HG03575 (cell line): ENCODE results near the gene TERC.
"Not testable (repeated sequence)": the region's sequence is repeated elsewhere in the genome, so short reads cannot be mapped to it uniquely, and the experiment has no call there.

Experiments used
- ATAC-seq: cut with Tn5 transposase; IDR thresholded peaks from one replicate; pipeline ENCODE4 v1.9.1; 2021; ENCODE audit not compliant: unreplicated experiment, insufficient number of reproducible peaks, low FRiP score; ENCODE audit errors: extremely low read depth

Gene TERC

DNA sequence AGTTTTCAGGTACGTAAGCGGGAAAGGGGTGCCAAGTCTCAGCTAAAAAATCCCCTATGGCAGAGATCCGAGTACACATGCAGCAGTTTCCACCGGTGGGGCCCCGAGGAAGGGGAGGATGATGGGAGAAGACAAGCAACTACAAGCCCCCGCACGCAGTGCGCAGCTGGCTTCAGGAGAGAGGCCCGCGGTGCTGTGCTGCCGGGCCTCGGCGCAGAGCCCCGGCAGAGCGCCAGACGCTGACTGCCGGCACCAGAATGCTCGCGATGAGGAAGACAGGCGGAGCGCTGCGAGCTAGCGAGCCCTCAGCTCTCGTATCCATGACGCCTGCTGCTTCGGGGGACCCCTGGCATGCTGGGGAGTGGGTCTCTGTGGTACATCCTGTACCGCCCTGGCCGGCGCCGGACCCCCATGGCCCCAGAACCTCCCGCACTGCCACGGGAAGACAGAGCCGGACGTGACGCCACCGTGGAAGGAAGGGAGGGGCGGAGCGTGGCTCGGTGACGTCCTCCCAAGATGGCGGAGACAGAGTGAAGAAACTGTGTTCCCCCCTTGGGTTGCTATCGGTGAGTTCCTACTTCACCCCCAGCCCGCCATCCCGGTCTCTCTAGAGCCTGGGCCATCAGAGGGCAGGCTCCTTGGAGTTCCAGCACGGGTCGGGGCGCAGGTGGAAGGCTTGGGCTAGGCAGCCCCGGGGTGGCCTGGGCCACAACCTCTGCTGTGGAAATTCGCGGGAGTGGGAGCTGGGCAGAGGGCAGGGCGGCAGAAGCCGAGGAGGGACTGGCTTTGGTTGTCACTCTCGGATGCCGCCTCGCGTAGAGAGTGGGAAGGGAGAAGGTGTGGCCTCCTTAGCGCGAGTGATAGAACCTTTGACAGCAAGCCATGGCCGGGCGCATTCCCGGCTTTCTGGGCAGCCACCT lies 8.3 kb upstream of the TERC start, which contains the start of gene MYNN:
MYNN (plus strand) TSS at position 500 of the 920 bp plus-strand sequence. CDS start 900 bp downstream, outside the sequence.
- ATAC-seq, result peak; percentile 65

DNA sequence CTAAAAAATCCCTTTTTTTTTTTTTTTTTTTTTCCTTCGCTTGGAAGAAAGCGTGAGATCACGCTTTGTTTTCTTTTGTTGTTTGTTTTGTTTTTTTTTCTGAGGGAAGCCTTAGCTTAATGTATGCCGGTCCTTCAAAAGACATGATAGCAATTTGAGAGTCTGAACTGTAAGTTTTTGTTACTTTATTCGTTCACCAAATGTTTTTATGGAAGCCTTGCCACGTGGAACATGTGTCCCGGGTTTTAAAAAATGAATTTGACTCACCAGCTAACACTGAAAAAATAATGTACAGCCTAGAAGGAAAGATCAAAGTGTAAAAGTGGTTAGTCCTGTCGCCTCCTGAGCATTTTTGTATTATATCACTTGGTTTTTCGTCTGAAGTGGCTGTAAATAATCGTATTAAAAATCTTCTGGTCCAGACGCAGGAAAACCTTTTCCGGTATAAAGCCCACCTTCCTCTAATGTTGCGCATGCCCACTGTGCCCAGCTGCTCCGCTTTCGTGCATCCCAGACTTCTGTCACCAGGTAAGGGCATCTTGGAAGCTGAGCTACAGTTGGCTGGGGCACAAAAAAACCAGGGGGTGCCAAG lies 7.5 kb upstream of the TERC start:
- ATAC-seq, result peak; percentile 3

DNA sequence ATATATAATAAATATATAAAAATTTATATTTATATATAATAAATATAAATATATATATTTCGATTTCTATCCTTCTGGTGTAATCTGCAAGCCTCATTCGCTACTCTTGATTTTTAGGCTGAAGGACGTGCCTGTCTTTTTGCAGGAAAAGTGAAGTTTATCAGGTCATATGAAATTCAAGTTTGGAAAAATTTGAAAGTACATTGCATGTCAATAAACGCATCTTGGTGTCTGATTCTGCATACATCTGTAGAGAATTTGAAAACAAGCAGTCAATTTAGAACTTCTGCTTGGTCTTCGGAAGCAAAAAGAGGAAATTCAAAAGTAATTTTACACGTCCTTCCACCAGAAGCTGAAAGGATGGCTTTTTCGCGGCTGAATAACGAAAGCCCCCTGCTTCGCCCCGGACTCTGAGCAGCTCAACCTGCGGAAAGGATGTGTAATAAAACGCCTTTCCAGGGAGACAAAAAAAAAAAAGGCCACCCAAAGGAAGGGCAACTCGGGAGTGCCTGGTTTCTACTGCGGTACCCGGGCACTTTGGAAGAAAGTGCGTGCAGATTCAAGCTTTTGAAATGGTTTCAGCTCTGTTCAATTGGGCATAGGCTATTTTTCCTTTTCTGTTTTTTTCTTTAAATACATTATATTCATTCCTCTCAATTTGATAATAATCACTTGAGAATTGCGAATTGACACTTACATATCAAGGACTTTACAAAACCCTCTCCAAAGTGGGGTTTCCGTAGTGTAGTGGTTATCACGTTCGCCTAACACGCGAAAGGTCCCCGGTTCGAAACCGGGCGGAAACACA lies 6.8 kb upstream of the TERC start:
- ATAC-seq, result no peak

DNA sequence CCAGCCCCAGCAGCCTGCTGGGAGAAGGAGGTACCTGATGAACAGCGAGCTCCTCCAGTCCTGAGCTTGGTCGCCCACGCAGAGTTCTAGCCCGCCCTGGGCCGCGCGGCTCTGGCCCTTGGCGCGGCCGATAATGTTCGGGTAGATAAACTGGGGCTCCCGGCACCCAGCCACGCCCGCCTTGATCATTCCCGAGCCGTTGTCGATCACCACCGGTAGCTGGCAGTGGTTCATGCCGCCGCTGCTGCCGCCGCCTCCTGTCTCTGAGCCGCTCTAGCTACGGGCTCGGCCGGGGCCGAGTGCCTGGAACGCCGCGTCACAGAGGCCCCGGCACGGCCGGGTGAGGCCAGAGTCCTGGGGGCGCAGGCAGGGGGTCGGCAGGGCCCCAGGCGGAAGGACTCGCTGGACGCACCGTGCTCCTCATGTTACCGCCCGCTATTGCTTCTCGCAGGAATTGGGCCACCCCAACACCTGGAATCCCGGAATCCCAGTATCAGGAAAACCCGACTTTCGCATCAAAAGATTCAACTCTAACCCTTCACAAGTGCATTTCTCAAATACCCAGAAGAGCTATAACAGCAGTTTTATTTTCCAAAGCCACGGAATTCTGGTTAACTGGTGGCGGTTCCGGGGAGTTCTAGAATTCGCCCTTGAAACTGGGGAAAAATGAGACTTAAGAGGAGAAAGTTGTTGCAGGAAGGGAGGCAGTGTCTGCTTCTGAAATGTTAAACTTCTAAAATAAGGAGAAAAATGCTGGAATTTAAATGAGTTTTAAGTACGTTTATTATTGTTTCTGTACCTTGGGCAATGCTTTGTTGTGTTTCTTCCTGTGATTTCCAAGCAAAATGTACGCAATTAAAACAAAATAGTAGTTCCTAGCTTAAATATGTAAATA lies 4.7 kb upstream of the TERC start, which contains the start of gene ACTRT3:
ACTRT3 (minus strand) TSS at position 275 of the 895 bp plus-strand sequence; CDS start at position 234, 41 bp downstream.
- ATAC-seq, result no peak

DNA sequence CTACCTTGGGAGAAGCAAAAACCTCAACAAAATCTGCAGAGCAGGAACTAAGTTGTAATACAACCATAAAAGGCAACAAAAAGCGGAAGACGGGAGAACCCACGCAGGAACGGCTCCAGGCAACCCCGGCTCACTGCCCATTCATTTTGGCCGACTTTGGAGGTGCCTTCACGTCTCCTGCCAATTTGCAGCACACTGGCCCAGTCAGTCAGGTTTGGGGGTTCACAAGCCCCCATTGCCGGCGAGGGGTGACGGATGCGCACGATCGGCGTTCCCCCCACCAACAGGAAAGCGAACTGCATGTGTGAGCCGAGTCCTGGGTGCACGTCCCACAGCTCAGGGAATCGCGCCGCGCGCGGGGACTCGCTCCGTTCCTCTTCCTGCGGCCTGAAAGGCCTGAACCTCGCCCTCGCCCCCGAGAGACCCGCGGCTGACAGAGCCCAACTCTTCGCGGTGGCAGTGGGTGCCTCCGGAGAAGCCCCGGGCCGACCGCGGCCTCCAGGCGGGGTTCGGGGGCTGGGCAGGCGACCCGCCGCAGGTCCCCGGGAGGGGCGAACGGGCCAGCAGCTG lies 463 bp downstream of the TERC start:
- no peak for ATAC-seq

DNA sequence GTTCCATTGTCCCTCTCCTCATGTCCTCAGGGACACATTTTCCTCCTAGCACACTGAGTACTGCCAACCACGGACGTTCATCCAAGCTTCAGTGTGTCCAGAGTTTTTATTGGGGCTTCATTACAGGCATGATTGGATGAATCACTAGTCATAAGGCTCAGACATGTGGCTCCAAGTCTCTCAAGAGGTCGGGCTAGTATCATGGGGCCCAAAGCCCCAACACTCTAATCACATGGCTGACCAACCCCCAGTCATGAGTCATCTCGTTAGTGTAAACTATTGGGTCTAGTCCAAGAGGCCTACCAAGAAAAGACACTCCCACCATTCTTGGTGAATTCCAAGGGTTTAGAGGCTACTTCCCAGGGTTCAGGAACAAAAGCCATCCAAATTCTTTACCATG lies 4.4 kb downstream of the TERC start:
- no peak for ATAC-seq

DNA sequence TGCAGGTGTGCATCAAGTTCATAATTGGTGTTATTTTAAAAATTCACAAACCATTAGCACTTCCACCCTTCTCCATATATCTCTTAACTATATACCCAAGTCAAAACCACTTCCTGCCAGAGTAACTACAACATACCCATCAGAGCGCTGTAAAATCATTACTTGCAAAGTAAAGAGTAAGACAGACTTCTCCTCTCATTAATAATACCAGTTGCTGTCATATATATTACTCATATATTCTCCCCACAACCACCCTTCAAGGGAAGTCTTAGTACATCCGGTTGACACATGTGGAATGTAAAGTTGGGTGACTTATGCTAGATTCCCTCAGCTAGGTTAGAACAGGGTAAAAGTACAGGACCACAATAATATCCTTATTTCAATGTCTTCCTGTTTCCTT lies 5.6 kb downstream of the TERC start:
- ATAC-seq, result no peak

DNA sequence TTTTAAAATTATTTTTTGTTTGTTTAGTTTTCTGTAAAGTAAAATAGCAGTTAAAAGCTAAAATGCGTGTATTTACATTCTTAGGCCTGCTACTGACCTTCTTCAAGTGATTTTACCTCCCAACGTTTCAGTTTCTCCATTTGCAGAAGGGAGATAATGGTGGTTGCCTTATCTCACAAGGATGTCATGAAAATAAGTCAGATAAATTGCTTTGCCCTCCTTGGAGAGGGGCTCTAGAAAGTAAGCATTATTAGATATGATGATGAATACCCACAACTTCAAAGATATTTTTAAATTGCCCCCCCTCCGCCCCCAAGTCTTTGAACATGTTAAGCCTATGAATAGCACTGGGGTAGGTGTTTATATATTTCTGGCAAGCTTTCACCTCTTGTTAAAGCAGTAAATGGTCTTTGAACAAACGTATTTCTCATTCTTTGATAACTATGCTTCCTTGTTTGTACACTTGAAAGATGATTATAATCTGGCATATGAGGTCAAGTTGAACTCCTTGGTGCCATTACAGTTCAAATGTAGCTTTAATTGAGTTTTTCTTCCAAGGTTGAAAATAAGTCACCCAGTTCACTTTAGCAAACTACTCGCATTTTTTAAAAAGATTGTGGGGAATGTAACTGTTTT lies 6.4 kb downstream of the TERC start:
- ATAC-seq, result no peak

DNA sequence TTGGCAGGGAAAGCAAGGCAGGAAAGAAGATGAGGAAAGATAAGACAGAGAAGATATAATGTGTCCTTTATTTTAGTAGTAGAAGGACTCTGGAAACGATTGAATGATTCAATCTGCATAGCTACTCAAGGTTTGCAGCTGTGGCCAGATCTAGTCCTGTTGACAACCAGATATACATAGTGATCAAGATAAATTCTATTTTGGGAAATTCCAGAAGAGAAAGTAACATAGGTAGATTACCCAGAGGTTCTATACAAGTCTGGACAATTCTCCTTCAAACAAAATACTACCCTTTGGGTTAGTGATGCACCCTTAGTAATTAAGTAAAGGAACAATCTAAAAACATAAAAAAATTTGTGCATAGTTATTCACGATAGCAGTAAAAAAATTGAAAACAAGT lies 9.4 kb downstream of the TERC start:
- no peak for ATAC-seq

DNA sequence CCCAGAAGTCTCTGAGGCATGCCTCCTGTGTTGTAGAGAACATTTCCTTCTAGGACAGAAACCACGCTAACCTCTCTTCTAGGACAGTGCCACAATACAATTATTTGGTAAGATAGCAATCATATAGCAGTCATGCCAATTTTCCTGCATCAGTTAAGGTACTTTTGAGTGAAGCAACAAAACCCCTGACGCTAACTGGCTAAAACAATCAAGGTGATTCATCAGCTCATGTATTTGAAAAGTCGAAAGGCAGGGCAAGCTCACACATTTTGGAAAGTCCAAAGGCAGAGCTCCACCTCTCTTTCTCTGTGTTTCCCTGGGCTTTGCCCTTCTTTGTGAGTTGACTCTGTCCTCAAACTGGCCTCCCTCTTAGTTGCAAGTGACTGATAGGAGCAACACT lies 10.1 kb downstream of the TERC start:
- no peak for ATAC-seq

DNA sequence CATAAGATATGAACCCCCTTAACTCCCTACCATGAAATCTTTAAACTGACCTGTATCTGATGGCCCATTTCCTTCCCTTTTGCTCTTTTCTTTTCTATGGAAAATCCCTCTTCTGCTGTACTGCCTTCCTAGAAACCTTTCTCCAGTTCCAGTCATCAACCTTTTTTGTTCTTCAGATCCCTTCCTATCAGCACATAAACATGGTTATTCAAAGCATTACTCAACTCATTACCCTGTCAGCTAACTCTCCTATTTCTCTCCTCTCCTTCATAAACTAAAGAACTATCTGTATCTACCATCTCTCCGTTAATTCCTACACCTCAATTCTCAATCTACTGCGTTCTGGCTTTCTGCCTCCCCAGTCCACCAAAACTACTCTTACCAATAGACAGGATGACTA lies 13.0 kb downstream of the TERC start:
- no peak for ATAC-seq

DNA sequence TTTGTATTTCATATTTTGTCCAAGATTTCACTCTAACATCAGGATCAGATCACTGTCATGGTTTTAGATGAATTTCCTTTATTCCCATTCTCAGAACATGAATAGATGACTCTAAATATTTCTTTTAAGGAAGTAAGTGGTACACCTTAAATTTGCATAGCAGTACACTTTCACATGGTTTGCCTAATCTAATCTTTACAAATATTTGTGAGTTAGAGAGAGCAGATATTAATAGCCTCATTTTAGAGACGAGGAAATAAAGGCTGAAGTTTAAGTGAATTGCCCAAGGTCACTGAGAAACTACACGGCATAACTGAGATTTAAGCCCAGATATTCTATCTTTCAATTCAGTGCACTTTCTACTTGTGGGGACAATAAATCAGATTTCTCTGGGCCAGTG lies 14.2 kb downstream of the TERC start:
- no peak for ATAC-seq

DNA sequence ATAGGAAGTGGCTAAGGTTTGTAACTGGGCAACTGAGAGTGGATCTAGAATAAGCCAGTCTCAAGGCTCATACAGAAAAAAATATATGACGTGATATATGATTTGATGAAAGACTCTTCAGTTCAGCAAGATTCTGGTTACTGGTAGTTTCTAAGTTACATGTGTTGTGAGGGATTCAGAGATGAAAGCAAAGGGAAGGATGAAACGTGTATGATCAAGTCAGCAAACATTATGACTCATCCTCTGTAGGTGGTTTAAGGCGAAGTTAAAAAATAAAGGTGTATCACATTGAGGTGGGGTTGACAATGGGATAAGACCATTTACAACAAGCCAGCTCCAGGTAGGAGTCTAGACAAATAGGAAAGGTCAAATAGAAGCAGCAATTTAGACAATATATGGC lies 16.2 kb downstream of the TERC start:
- no peak for ATAC-seq

DNA sequence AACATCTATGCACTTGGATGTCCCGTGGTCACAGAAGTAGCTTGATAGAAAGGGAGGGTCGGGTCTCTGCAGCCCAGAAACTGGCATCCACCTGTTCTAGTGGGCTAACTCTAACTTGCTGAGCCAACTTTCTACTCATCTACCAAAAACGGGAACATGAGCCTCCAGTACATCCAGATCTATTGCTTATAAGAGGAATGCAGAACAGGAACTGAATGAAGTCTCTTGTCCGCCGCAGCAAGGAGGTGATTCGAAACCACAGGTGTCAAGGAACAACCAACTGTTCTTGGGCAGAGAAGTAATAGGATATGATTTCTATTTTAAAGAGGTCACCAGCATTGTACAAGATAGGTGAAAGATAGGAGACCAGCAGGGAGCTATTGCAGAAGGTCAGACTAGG lies 17.9 kb downstream of the TERC start:
- no peak for ATAC-seq

DNA sequence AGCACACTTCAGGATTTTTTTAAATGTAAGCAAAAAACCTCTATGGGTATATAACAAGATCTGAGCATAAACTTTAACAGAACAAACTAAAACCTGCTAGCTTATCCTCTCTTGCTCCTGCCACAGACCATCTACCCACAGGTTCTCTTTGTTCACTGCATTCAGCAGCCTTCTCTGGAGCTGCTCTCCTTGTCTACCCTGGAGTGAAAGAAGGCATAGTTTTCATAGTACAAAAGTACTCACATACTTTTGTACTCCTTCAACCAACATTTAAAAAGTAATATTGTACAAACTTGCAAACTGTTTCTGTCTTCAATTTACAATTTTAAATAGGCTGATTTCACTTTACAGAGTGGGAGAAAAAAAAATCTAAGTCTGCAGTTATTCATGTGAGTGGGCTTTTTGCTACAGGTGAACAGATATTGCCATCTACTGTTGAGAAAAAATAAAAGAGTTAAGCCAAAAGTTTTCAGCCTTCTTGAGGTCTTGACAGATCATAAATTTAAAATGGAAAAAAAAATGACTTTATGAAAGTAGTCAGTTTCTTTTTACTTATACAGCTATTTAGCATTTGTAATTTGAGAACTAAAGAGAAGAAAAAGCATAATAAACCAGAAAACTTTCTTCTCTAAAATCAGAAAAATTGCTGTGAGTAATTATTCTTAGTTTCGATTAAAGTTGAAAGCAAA lies 20.4 kb downstream of the TERC start:
- no peak for ATAC-seq

DNA sequence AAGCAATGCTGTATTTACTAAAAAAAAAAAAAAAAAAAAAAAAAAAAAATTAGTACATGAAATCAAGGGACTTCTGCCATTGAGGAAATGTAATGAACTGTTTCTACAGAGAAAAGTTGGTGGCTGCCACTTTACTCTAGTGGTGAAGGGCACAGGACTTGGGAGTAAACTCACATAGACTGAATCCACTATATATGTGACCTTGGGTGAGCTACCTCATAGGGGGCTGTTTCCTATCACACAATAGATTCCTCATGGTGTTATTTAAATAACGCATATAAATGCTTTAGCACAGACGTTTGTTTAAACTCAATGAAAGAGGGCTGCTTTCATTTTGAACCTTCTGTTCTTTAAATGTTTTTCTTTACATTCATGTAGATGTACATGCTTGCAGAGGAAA lies 25.8 kb downstream of the TERC start:
- no peak for ATAC-seq

DNA sequence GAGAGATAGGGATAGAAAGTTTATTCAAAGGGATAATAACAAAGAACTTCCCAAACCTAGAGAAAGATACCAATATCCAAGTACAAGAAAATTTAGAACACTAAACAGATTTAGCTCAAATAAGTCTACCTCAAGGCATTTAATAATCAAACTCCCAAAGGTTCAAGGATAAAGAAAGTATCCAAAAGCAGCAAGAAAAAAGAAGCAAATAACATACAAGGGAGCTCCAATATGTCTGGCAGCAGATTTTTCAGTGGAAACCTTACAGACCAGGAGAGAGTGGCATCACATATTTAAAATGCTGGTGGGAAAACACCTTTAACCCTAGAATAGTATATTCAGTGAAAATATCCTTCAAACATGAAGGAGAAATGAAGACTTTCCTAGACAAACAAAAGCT lies 33.0 kb downstream of the TERC start:
- not testable (repeated sequence) for ATAC-seq
